ENCODE measurements around the gene MACROD1. TPM values are rescaled to one million over a fixed set of nuclear protein-coding genes. Genes with fewer than 3 reads are reported as not detected.
A peak's percentile ranks its signal among the peaks of the same experiment; 100 is the strongest.

The MACROD1 gene
- total and polyA plus RNA-seq, 2 experiments from 2014 or later: 21.2 to 403 TPM

GRCh38 chr11:64057890-64058289, 108.0 kb downstream of the MACROD1 start:
- H3K9me2 ChIP-seq (ENCODE audit: insufficient read depth): no peaks in the 10 kb centered on the region
- WGBS, 2 experiments (ENCODE audit: low coverage in 1 of 2, low lambda C conversion rate in 2 of 2, missing lambda C conversion rate in 2 of 2): 89 to 94% methylated on average over 10 of the region's 10 CpGs
- DNase-seq: no peak
- in situ Hi-C loops (cut with MboI): no loop called here
- no peak overlapping the region for H3K9ac ChIP-seq
- H3K27ac ChIP-seq: no peak overlapping the region
- H4K20me1 ChIP-seq (ENCODE audit: insufficient read depth): no peaks in the 10 kb centered on the region
- no peaks in the 10 kb centered on the region for H3K4me1 ChIP-seq (ENCODE audit: insufficient read depth)
- no peak overlapping the region for H3K4me2 ChIP-seq (ENCODE audit: unreplicated experiment)
- TF ChIP-seq EZH2 (IDR thresholded peaks at IDR 0.05; ENCODE audit: insufficient read depth, poor library complexity, severe bottlenecking) (no peak), EZH2phosphoT487 (IDR thresholded peaks at IDR 0.05; ENCODE audit: insufficient read depth, low read depth) (no peak)
- H3K36me3 ChIP-seq (ENCODE audit: low read depth): no peaks in the 10 kb centered on the region
- H3K9me3 ChIP-seq (ENCODE audit: low read depth): no peaks in the 10 kb centered on the region
- H2AFZ ChIP-seq: no peak overlapping the region
- no peaks in the 10 kb centered on the region for H3F3A ChIP-seq (ENCODE audit: insufficient read depth)
- H3K79me2 ChIP-seq (ENCODE audit: insufficient read depth): no peaks in the 10 kb centered on the region
- no peaks in the 10 kb centered on the region for H3K27me3 ChIP-seq (replicated peaks; ENCODE audit: insufficient read depth)
- H3K4me3 ChIP-seq: no peak overlapping the region

DNA sequence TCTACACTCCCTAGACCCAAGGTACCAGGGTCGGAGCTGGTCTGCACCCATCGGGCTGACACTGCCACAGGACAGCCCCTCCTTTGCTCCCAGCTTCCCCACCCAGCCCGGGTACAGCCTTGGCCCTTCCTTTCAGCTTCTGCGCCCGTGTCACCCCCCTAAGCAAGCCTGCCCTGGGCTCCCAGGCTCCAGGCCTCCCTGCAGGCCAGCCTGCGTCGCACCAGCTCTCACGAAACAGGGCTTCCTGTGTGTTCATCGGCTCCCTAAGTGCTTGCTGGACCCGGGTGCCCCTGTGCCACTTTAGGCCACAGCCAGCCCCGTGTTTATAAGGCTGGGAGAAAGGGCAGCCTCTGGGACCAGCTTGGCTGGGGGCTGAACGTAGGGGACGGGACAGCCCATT, 109.1 kb downstream of the MACROD1 start:
- no peaks in the 10 kb centered on the region for H3K9me2 ChIP-seq (ENCODE audit: insufficient read depth)
- no peaks in the 10 kb centered on the region for H3K9me3 ChIP-seq (ENCODE audit: low read depth)
- no peaks in the 10 kb centered on the region for H3K36me3 ChIP-seq (ENCODE audit: low read depth)
- H3K4me2 ChIP-seq (ENCODE audit: unreplicated experiment): no peak overlapping the region
- no peak overlapping the region for H3K27ac ChIP-seq
- no peak overlapping the region for H3K9ac ChIP-seq
- DNase-seq: no peak
- H4K20me1 ChIP-seq (ENCODE audit: insufficient read depth): no peaks in the 10 kb centered on the region
- H3K4me3 ChIP-seq: no peak overlapping the region
- H3F3A ChIP-seq (ENCODE audit: insufficient read depth): no peaks in the 10 kb centered on the region
- TF ChIP-seq EZH2 (IDR thresholded peaks at IDR 0.05; ENCODE audit: insufficient read depth, poor library complexity, severe bottlenecking) (no peak), EZH2phosphoT487 (IDR thresholded peaks at IDR 0.05; ENCODE audit: insufficient read depth, low read depth) (no peak)
- H3K79me2 ChIP-seq (ENCODE audit: insufficient read depth): no peaks in the 10 kb centered on the region
- no peaks in the 10 kb centered on the region for H3K27me3 ChIP-seq (replicated peaks; ENCODE audit: insufficient read depth)
- 76 to 77% methylated on average over 13 of the region's 13 CpGs for WGBS, 2 experiments (ENCODE audit: low coverage in 1 of 2, low lambda C conversion rate in 2 of 2, missing lambda C conversion rate in 2 of 2)
- no peak overlapping the region for H2AFZ ChIP-seq
- no peaks in the 10 kb centered on the region for H3K4me1 ChIP-seq (ENCODE audit: insufficient read depth)
- in situ Hi-C loops (cut with MboI): no loop called here

DNA sequence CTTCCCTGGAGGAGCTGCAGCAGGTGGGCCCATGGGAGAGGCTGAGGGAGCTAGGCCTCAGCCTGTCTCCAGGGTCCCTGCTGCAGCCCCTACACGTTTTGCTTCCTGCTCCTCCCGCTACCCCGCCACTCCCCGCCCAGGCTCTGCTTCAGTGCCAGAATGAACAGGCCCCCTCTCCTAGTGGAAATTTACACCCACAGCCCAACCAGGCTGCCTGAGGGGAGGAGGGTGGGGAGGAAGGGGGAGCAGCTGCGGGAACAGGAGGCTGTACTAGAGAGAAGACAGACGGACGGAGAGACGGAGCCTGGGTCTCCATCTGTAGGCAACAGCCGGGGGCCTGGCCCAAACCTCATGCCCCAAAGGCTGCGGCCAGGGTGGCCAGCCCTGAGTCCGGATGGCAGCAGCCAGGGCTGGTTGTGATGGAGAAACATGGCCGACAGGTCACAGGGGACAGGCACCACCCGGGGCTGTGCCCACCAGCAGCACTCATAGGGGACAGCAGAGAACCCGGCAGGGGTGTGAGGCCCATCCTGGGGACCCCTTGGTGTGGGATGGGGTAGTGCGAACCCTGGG, 109.6 kb downstream of the MACROD1 start:
- WGBS, 2 experiments (ENCODE audit: low coverage in 1 of 2, low lambda C conversion rate in 2 of 2, missing lambda C conversion rate in 2 of 2): 93 to 94% methylated on average over 14 to 15 of the region's 15 CpGs
- Histone ChIP-seq H2AFZ (no peak overlapping the region), H3K79me2 (ENCODE audit: insufficient read depth) (no peaks in the 10 kb centered on the region), H3K4me2 (ENCODE audit: unreplicated experiment) (no peak overlapping the region), H3K9me2 (ENCODE audit: insufficient read depth) (no peaks in the 10 kb centered on the region), H3K4me3 (no peak overlapping the region), H3K9me3 (ENCODE audit: low read depth) (no peaks in the 10 kb centered on the region), H3K27me3 (replicated peaks; ENCODE audit: insufficient read depth) (no peaks in the 10 kb centered on the region), H3K9ac (no peak overlapping the region), H3K36me3 (ENCODE audit: low read depth) (no peaks in the 10 kb centered on the region), H3F3A (ENCODE audit: insufficient read depth) (no peaks in the 10 kb centered on the region), H3K4me1 (ENCODE audit: insufficient read depth) (no peaks in the 10 kb centered on the region), H3K27ac (no peak overlapping the region), H4K20me1 (ENCODE audit: insufficient read depth) (no peaks in the 10 kb centered on the region)
- in situ Hi-C loops (cut with MboI): no loop called here
- TF ChIP-seq EZH2phosphoT487 (IDR thresholded peaks at IDR 0.05; ENCODE audit: insufficient read depth, low read depth) (no peak), EZH2 (IDR thresholded peaks at IDR 0.05; ENCODE audit: insufficient read depth, poor library complexity, severe bottlenecking) (no peak)
- DNase-seq: no peak

- Histone ChIP-seq H3K9me3 (ENCODE audit: low read depth) (no peaks in the 10 kb centered on the region), H3K4me2 (ENCODE audit: unreplicated experiment) (no peak overlapping the region), H3F3A (ENCODE audit: insufficient read depth) (no peaks in the 10 kb centered on the region), H3K36me3 (ENCODE audit: low read depth) (no peaks in the 10 kb centered on the region), H3K27me3 (replicated peaks; ENCODE audit: insufficient read depth) (no peaks in the 10 kb centered on the region), H3K4me1 (ENCODE audit: insufficient read depth) (no peaks in the 10 kb centered on the region), H3K4me3 (no peak overlapping the region), H3K27ac (no peak overlapping the region), H3K9ac (no peak overlapping the region), H2AFZ (no peak overlapping the region), H3K9me2 (ENCODE audit: insufficient read depth) (no peaks in the 10 kb centered on the region), H3K79me2 (ENCODE audit: insufficient read depth) (no peaks in the 10 kb centered on the region), H4K20me1 (ENCODE audit: insufficient read depth) (no peaks in the 10 kb centered on the region)
- DNase-seq: peak; percentile 9
- TF ChIP-seq EZH2 (IDR thresholded peaks at IDR 0.05; ENCODE audit: insufficient read depth, poor library complexity, severe bottlenecking): no peak
- no peak for TF ChIP-seq EZH2phosphoT487 (IDR thresholded peaks at IDR 0.05; ENCODE audit: insufficient read depth, low read depth)
- in situ Hi-C loops (cut with MboI): no loop called here
- WGBS, 2 experiments (ENCODE audit: low coverage in 1 of 2, low lambda C conversion rate in 2 of 2, missing lambda C conversion rate in 2 of 2): 47 to 49% methylated on average over 8 of the region's 8 CpGs
Measured at GRCh38 chr11:64055077-64055476, 110.8 kb downstream of the MACROD1 start.

DNA sequence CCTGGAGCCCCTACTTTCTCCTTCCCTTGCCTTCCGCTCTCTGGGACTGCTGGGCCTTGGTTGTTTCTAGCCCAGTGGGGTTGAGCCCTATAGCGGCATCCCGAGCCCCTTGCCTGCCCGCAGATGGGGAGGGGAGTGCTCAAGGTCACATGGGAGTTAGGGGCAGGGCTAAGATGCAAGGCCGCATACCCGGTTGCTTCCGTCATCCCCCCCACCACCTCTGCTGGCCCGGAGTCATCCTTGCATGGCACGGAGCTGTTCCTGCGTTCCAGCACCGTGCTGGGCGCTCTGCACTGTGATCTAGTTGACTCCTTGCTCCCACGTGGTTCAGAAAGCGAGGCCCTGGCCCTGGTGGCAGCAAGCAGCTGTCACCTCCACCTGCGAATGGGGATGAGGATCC, 112.2 kb downstream of the MACROD1 start:
- H3K36me3 ChIP-seq (ENCODE audit: low read depth): no peaks in the 10 kb centered on the region
- no peaks in the 10 kb centered on the region for H3K9me3 ChIP-seq (ENCODE audit: low read depth)
- no peaks in the 10 kb centered on the region for H3K9me2 ChIP-seq (ENCODE audit: insufficient read depth)
- no peaks in the 10 kb centered on the region for H4K20me1 ChIP-seq (ENCODE audit: insufficient read depth)
- 81 to 82% methylated on average over 15 of the region's 15 CpGs for WGBS, 2 experiments (ENCODE audit: low coverage in 1 of 2, low lambda C conversion rate in 2 of 2, missing lambda C conversion rate in 2 of 2)
- H3K79me2 ChIP-seq (ENCODE audit: insufficient read depth): no peaks in the 10 kb centered on the region
- H3K27ac ChIP-seq: no peak overlapping the region
- H3K27me3 ChIP-seq (replicated peaks; ENCODE audit: insufficient read depth): no peaks in the 10 kb centered on the region
- no peak overlapping the region for H3K4me2 ChIP-seq (ENCODE audit: unreplicated experiment)
- no peak for DNase-seq
- in situ Hi-C loops (cut with MboI): no loop called here
- no peaks in the 10 kb centered on the region for H3F3A ChIP-seq (ENCODE audit: insufficient read depth)
- H2AFZ ChIP-seq: no peak overlapping the region
- no peak overlapping the region for H3K4me3 ChIP-seq
- TF ChIP-seq EZH2 (IDR thresholded peaks at IDR 0.05; ENCODE audit: insufficient read depth, poor library complexity, severe bottlenecking): no peak
- TF ChIP-seq EZH2phosphoT487 (IDR thresholded peaks at IDR 0.05; ENCODE audit: insufficient read depth, low read depth): no peak
- no peaks in the 10 kb centered on the region for H3K4me1 ChIP-seq (ENCODE audit: insufficient read depth)
- H3K9ac ChIP-seq: no peak overlapping the region

Measured in GM23248 (cell line).